ENCODE data around the gene OVOL3.

Gene OVOL3

GRCh38 chr19:36106441-36106840 lies 4.5 kb upstream of the OVOL3 start:
- DNase-seq (ENCODE audit: low spot score), result no peak
- peak overlapping the region; percentile 40 for H3K27ac ChIP-seq
- ChIA-PET CTCF (no interaction called here), POLR2A (ENCODE audit: low non-redundant PET) (no interaction called here)
- TF ChIP-seq CTCF (conservative IDR thresholded peaks at IDR 0.05; ENCODE audit: low read depth), result no peak

GRCh38 chr19:36106991-36107390 lies 4.0 kb upstream of the OVOL3 start:
- ChIA-PET CTCF (no interaction called here), POLR2A (ENCODE audit: low non-redundant PET) (no interaction called here)
- peak overlapping the region; percentile 40; the same call in 1 of the 2 replicates for H3K27ac ChIP-seq
- DNase-seq (ENCODE audit: low spot score), result no peak
- TF ChIP-seq CTCF (conservative IDR thresholded peaks at IDR 0.05; ENCODE audit: low read depth), result no peak

GRCh38 chr19:36108684-36109083 lies 2.3 kb upstream of the OVOL3 start:
- DNase-seq (ENCODE audit: low spot score), result no peak
- ChIA-PET CTCF (no interaction called here), POLR2A (ENCODE audit: low non-redundant PET) (no interaction called here)
- peak overlapping the region; percentile 5; the same call in 1 of the 2 replicates for H3K27ac ChIP-seq
- TF ChIP-seq CTCF (conservative IDR thresholded peaks at IDR 0.05; ENCODE audit: low read depth), result no peak

GRCh38 chr19:36111200-36111539 lies 227 bp downstream of the OVOL3 start:
- CTCF ChIA-PET, result no interaction called here
- POLR2A ChIA-PET (ENCODE audit: low non-redundant PET), result no interaction called here
- peak overlapping the region; percentile 18; the same call in 1 of the 2 replicates for H3K27ac ChIP-seq
- no peak for DNase-seq (ENCODE audit: low spot score)
- TF ChIP-seq CTCF (conservative IDR thresholded peaks at IDR 0.05; ENCODE audit: low read depth), result no peak

- ChIA-PET POLR2A (ENCODE audit: low non-redundant PET) (no interaction called here), CTCF (interaction anchor here (1.2 kb wide), 1 partner anchor 152 kb away, joined by 3 read pairs; no protein-coding TSS in a partner anchor)
- no peak overlapping the region for H3K27ac ChIP-seq
- no peak for TF ChIP-seq CTCF (conservative IDR thresholded peaks at IDR 0.05; ENCODE audit: low read depth)
- DNase-seq (ENCODE audit: low spot score), result no peak
Observed at GRCh38 chr19:36112678-36113077, 1.7 kb downstream of the OVOL3 start.

GRCh38 chr19:36113425-36113824 lies 2.5 kb downstream of the OVOL3 start:
- no peak for DNase-seq (ENCODE audit: low spot score)
- CTCF ChIA-PET, result interaction anchor here (1.0 to 1.8 kb wide), 3 partner anchors 11 to 153 kb away, joined by 3 to 9 read pairs (median 4); no protein-coding TSS in a partner anchor
- H3K27ac ChIP-seq, result peak overlapping the region; percentile 91
- TF ChIP-seq CTCF (conservative IDR thresholded peaks at IDR 0.05; ENCODE audit: low read depth), result no peak
- POLR2A ChIA-PET (ENCODE audit: low non-redundant PET), result interaction anchor here (0.6 kb wide), 1 partner anchor 72 kb away, joined by 7 read pairs; no protein-coding TSS in a partner anchor

All from RWPE1 (cell line).